MM.1S (cell line): ENCODE results near the gene CLNK.

Experiments
- DNase-seq: peaks from one replicate; pipeline ENCODE4 v3.0.0-alpha.2; 2015
- H2AFZ ChIP-seq: fragments of 300-600 bp; sonication (generic); 2 replicates; pipeline ENCODE4 v1.6.0; 2016; ENCODE audit warnings: antibody characterized with exemption, low read length
- H3F3A ChIP-seq: fragments of 300-600 bp; sonication (generic); 2 replicates; pipeline ENCODE4 v1.6.1; 2016; ENCODE audit warnings: mild to moderate bottlenecking, antibody characterized with exemption, low read length, moderate library complexity, mixed read lengths; ENCODE audit not compliant: insufficient read depth
- H3K27ac ChIP-seq: fragments of 300-600 bp; sonication (generic); 2 replicates; pipeline ENCODE4 v1.5.1; 2016; ENCODE audit warnings: mild to moderate bottlenecking, low read length
- H3K27me3 ChIP-seq: fragments of 300-600 bp; sonication (generic); replicated peaks from 2 replicates; pipeline ENCODE4 v1.6.0; 2016; ENCODE audit warnings: low read length; ENCODE audit not compliant: insufficient read depth
- H3K36me3 ChIP-seq: fragments of 300-600 bp; sonication (generic); replicated peaks from 2 replicates; pipeline ENCODE4 v1.6.1; 2016; ENCODE audit warnings: mild to moderate bottlenecking, low read length, mixed read lengths; ENCODE audit not compliant: insufficient read depth
- H3K4me1 ChIP-seq: fragments of 300-600 bp; sonication (generic); 2 replicates; pipeline ENCODE4 v1.6.1; 2016; ENCODE audit warnings: low read length, mixed read lengths
- H3K4me2 ChIP-seq: fragments of 300-600 bp; sonication (generic); 2 replicates; pipeline ENCODE4 v1.6.0; 2016; ENCODE audit warnings: low read depth, low read length
- H3K4me3 ChIP-seq: fragments of 300-600 bp; sonication (generic); 2 replicates; pipeline ENCODE4 v1.5.1; 2016; ENCODE audit warnings: low read length, mixed read lengths
- H3K79me2 ChIP-seq: fragments of 300-600 bp; sonication (generic); 2 replicates; pipeline ENCODE4 v1.6.1; 2016; ENCODE audit warnings: mixed run types, low read length, mixed read lengths
- H3K9ac ChIP-seq: fragments of 300-600 bp; sonication (generic); 2 replicates; pipeline ENCODE4 v1.6.1; 2016; ENCODE audit warnings: low read length, mixed read lengths
- H3K9me2 ChIP-seq: fragments of 300-600 bp; sonication (generic); replicated peaks from 2 replicates; pipeline ENCODE4 v1.6.1; 2016; ENCODE audit warnings: mild to moderate bottlenecking, low read length, mixed read lengths; ENCODE audit not compliant: insufficient read depth
- H3K9me3 ChIP-seq: fragments of 300-600 bp; sonication (generic); replicated peaks from 2 replicates; pipeline ENCODE4 v1.6.1; 2016; ENCODE audit warnings: mild to moderate bottlenecking, low read length, mixed read lengths; ENCODE audit not compliant: insufficient read depth
- H4K20me1 ChIP-seq: fragments of 300-600 bp; sonication (generic); 2 replicates; pipeline ENCODE4 v1.6.1; 2016; ENCODE audit warnings: mild to moderate bottlenecking, low read length, moderate library complexity, mixed read lengths; ENCODE audit not compliant: insufficient read depth
- EZH2 ChIP-seq: fragments of 300-600 bp; sonication (generic); optimal IDR thresholded peaks from 2 replicates; pipeline ENCODE3; 2017; ENCODE audit warnings: low read depth, mild to moderate bottlenecking, antibody characterized with exemption, low read length, mixed read lengths
- EZH2phosphoT487 ChIP-seq: fragments of 300-600 bp; sonication (generic); IDR thresholded peaks from 2 replicates; pipeline ENCODE4 v1.6.1; 2018; ENCODE audit warnings: antibody characterized with exemption, low read length
- TF ChIP-seq, protein P1 (sequence below): fragments of 300-600 bp; sonication (generic); IDR thresholded peaks from 2 replicates; pipeline ENCODE4 v1.5.1; 2016; ENCODE audit warnings: antibody characterized with exemption, low read length, mixed read lengths

CLNK gene

DNA sequence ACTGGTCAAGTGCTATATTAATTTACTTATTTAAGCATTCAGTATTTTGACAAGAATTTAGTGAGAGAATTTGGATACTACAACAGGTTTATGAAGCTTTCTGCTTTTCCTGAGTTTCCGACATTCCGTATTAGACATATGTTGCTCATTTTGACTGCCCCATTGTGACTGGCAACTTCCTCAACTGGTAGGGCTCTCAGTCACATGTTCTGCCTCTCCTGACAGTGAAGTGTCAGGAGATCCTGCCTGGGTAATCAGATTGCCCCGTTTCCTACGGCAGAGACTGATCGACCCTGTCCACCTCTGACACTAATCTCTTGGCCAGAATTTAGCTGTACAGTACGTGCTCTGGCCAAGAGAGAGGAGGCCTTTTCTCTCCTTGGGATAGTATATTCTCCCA lies 49.5 kb downstream of the CLNK start:
- Histone ChIP-seq H2AFZ (no peak overlapping the region), H4K20me1 (no peaks in the 10 kb centered on the region), H3K9ac (no peak overlapping the region), H3K9me3 (no peaks in the 10 kb centered on the region), H3K4me3 (no peak overlapping the region), H3K4me1 (0 out of 2 replicates have a peak, but pooled peaks cover 10% of the 10 kb centered on the region), H3K27ac (no peak overlapping the region), H3K27me3 (no peaks in the 10 kb centered on the region), H3K79me2 (no peaks in the 10 kb centered on the region), H3K36me3 (no peaks in the 10 kb centered on the region), H3K4me2 (no peak overlapping the region), H3F3A (no peaks in the 10 kb centered on the region), H3K9me2 (no peaks in the 10 kb centered on the region)
- TF ChIP-seq EZH2phosphoT487 (no peak), EZH2 (no peak)
- TF ChIP-seq, protein P1, sequence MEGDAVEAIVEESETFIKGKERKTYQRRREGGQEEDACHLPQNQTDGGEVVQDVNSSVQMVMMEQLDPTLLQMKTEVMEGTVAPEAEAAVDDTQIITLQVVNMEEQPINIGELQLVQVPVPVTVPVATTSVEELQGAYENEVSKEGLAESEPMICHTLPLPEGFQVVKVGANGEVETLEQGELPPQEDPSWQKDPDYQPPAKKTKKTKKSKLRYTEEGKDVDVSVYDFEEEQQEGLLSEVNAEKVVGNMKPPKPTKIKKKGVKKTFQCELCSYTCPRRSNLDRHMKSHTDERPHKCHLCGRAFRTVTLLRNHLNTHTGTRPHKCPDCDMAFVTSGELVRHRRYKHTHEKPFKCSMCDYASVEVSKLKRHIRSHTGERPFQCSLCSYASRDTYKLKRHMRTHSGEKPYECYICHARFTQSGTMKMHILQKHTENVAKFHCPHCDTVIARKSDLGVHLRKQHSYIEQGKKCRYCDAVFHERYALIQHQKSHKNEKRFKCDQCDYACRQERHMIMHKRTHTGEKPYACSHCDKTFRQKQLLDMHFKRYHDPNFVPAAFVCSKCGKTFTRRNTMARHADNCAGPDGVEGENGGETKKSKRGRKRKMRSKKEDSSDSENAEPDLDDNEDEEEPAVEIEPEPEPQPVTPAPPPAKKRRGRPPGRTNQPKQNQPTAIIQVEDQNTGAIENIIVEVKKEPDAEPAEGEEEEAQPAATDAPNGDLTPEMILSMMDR, result no peak
- DNase-seq, result no peak

DNA sequence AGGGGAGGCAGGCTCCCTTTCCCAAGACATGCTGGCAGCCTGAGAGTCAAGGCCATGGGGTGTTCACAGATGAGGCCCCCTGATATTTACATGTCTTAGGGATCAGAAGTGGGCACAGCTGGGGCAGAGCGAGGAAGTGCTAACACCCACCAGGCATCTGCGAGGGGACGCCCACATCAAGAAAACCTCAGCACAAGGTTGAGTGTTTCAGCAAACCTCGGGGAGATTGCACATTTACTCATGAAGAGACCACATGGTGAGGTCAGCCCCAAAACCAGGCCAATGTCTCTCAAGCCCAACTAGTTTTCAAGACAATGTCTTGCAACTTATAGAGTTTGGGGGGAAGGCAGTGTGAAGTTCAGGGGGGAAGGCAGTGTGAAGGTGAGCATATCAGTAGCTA lies 55.2 kb downstream of the CLNK start:
- Histone ChIP-seq H3K9ac (no peak overlapping the region), H3K9me3 (no peaks in the 10 kb centered on the region), H3K36me3 (no peaks in the 10 kb centered on the region), H3K27ac (no peak overlapping the region), H3F3A (no peaks in the 10 kb centered on the region), H3K4me1 (no peaks in the 10 kb centered on the region), H3K4me3 (no peak overlapping the region), H3K4me2 (no peak overlapping the region), H3K79me2 (no peaks in the 10 kb centered on the region), H3K27me3 (no peaks in the 10 kb centered on the region), H3K9me2 (no peaks in the 10 kb centered on the region), H2AFZ (no peak overlapping the region), H4K20me1 (no peaks in the 10 kb centered on the region)
- TF ChIP-seq EZH2phosphoT487 (no peak), EZH2 (no peak)
- TF ChIP-seq, protein P1, result no peak
- DNase-seq, result no peak

DNA sequence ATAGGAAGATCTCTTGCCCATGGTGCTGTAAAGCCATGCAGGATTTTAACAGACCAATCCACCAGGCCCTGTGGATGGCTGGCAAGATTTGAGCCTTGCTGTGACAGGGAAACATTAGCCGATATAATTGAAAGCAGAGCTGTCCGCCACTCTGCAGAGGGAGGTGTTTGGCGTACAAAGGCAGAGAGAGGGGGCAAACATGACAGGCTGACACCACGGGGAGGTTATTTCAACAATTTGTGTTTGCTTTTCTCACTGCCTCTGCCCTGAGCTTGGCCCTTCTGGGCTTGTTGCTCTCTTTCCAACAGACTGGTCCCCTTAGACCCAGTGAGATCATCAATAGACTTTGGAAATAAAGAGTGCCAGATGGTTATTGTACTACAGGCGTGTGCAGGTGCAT lies 59.4 kb downstream of the CLNK start:
- Histone ChIP-seq H3K4me2 (no peak overlapping the region), H2AFZ (no peak overlapping the region), H3K4me3 (no peak overlapping the region), H3K27me3 (no peaks in the 10 kb centered on the region), H3K36me3 (no peaks in the 10 kb centered on the region), H3K79me2 (no peaks in the 10 kb centered on the region), H3K9ac (no peak overlapping the region), H3K4me1 (no peaks in the 10 kb centered on the region), H4K20me1 (no peaks in the 10 kb centered on the region), H3K27ac (no peak overlapping the region), H3K9me3 (no peaks in the 10 kb centered on the region), H3F3A (no peaks in the 10 kb centered on the region), H3K9me2 (no peaks in the 10 kb centered on the region)
- TF ChIP-seq EZH2 (no peak), EZH2phosphoT487 (no peak)
- TF ChIP-seq, protein P1, result no peak
- DNase-seq, result no peak

- no peak overlapping the region for H3K27ac ChIP-seq
- H3F3A ChIP-seq, result no peaks in the 10 kb centered on the region
- H3K4me1 ChIP-seq, result no peaks in the 10 kb centered on the region
- no peak overlapping the region for H3K4me2 ChIP-seq
- no peak for DNase-seq
- H3K9me2 ChIP-seq, result no peaks in the 10 kb centered on the region
- H3K9ac ChIP-seq, result no peak overlapping the region
- no peaks in the 10 kb centered on the region for H4K20me1 ChIP-seq
- TF ChIP-seq, protein P1, result no peak
- TF ChIP-seq EZH2 (no peak), EZH2phosphoT487 (no peak)
- H3K27me3 ChIP-seq, result no peaks in the 10 kb centered on the region
- no peaks in the 10 kb centered on the region for H3K9me3 ChIP-seq
- H3K4me3 ChIP-seq, result no peak overlapping the region
- no peak overlapping the region for H2AFZ ChIP-seq
- H3K36me3 ChIP-seq, result no peaks in the 10 kb centered on the region
- no peaks in the 10 kb centered on the region for H3K79me2 ChIP-seq
Observed at GRCh38 chr4:10623862-10624261, 60.7 kb downstream of the CLNK start.
